ENCODE measurements around the gene RTL1. TPM values are rescaled to one million over a fixed set of nuclear protein-coding genes. Genes with fewer than 3 reads are reported as not detected.

Gene RTL1
- total and polyA plus RNA-seq, 2 of the 8 experiments (the other 6 are each of a cell fraction or from before 2014, with no cell fraction given), result not detected

DNA sequence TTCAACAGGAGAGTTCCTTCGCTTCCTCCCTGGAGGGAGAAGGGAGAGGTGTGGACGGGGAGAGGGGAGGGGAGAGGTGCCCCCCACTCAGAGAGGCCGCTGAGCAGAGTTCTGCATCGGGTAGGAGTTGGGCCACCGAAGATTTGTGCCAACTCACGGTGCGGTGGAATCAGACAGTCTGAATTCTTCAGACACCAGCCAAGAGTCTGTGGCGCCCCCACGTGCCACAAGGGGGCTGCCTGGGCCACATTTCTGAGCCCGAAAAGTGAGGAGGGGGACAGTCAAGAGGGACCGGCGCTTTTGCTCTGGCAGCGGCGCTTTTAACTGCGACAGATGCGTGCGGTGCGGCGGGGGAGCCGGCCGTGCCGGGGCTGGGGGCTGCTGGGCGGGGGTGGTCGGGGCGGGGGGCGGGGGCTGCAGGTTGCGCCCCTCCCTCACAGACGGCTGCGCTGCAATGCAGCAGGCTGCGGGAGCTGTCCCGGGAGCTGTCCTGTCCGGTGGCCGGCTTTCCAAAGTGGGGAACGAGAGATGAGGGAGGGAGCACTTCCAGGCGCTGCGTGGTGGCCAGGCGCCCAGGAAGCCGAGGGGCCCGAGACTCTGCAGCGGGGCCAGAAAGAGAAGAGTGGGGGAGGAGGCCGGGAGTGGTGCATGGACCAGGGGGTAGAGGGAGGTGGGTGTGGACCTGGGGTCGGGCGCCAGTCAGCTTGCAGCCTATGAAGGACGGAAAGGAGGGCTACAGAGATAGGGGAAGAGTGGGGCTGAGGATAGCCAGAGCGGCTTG is 975 bp upstream of the RTL1 start:
- H3K4me2 ChIP-seq (ENCODE audit: insufficient read depth in 1 of 2, low read depth in 2 of 2, low read length in 2 of 2), result peak overlapping the region; percentile 59 to 94
- no peak overlapping the region for H3K56ac ChIP-seq (replicated peaks; ENCODE audit: insufficient read length, low read depth, low read length)
- no peaks in the 10 kb centered on the region for H3K79me1 ChIP-seq (ENCODE audit: low read depth, low read length)
- H3K36me3 ChIP-seq (ENCODE audit: control insufficient read depth in 2 of 4, insufficient read depth in 4 of 4, low read length in 3 of 4), result no peaks in the 10 kb centered on the region
- H3K4me3 ChIP-seq (ENCODE audit: extremely low read depth in 1 of 4, insufficient read depth in 2 of 4, low read depth in 3 of 4, low read length in 4 of 4), result peak overlapping the region; percentile 28 to 68 (median 40)
- H2BK20ac ChIP-seq (ENCODE audit: low read length), result no peak overlapping the region
- no peak overlapping the region for H3K9ac ChIP-seq (replicated peaks in 1 of 4; ENCODE audit: extremely low read depth in 1 of 4, low read depth in 3 of 4, low read length in 3 of 4)
- DNase-seq (ENCODE audit: low read depth in 1 of 2, low spot score in 2 of 2) (peak in 1 of 2 experiments; percentile 84), FAIRE-seq (no peak)
- no peak overlapping the region for H4K5ac ChIP-seq (ENCODE audit: insufficient read length, low read depth, low read length)
- H3K27ac ChIP-seq (ENCODE audit: low read depth, low read length), result no peak overlapping the region
- peaks cover 0 to 25% (median 7%) of the 10 kb centered on the region in 4 experiments for H3K4me1 ChIP-seq (replicated peaks in 1 of 4; ENCODE audit: control insufficient read depth in 3 of 4, insufficient read depth in 4 of 4, low read length in 3 of 4)
- H3K9me3 ChIP-seq (ENCODE audit: insufficient read depth in 2 of 2, low read depth in 1 of 2, low read length in 1 of 2), result peaks cover 0 to 8% of the 10 kb centered on the region in 2 experiments; a peak in 1 of 4 replicates
- H3K79me2 ChIP-seq (ENCODE audit: control insufficient read depth in 1 of 2, insufficient read depth in 2 of 2, low read length in 2 of 2), result no peaks in the 10 kb centered on the region
- no peak overlapping the region for H2BK12ac ChIP-seq (ENCODE audit: low read depth, low read length)
- H4K91ac ChIP-seq (replicated peaks; ENCODE audit: insufficient read length, low read length), result no peak overlapping the region
- no peak overlapping the region for H3K14ac ChIP-seq (ENCODE audit: insufficient read length)
- ChIA-PET CTCF (ENCODE audit: partially characterized antibody) (interaction anchor here (0.6 to 3.4 kb wide), 11 partner anchors 13 to 1229 kb away, joined by 3 to 20 read pairs (median 4); no protein-coding TSS in a partner anchor), POLR2A (ENCODE audit: partially characterized antibody) (no interaction called here)
- H4K20me1 ChIP-seq (replicated peaks in 1 of 2; ENCODE audit: control insufficient read depth in 1 of 2, insufficient read depth in 2 of 2, low read length in 2 of 2), result no peaks in the 10 kb centered on the region
- peaks cover 3 to 32% (median 30%) of the 10 kb centered on the region in 4 experiments for H3K27me3 ChIP-seq (replicated peaks in 1 of 4; ENCODE audit: control insufficient read depth in 3 of 4, extremely low read depth in 1 of 4, insufficient read depth in 3 of 4, low read length in 3 of 4)
- H4K8ac ChIP-seq (ENCODE audit: extremely low read depth, insufficient read depth, low read length), result no peak overlapping the region
- no peak overlapping the region for H2BK120ac ChIP-seq (replicated peaks; ENCODE audit: low read depth, low read length)
- no peak overlapping the region for H2AFZ ChIP-seq (ENCODE audit: low read length)
- 0 out of 2 replicates have a peak overlapping the region, but pooled peaks have one; percentile 29 for H3K18ac ChIP-seq (ENCODE audit: extremely low read depth, low read length)
- H3K23me2 ChIP-seq (ENCODE audit: low read depth, low read length), result peaks cover 7% of the 10 kb centered on the region
- H3K4ac ChIP-seq (replicated peaks; ENCODE audit: insufficient read length, low read depth, low read length), result no peak overlapping the region
- no peak overlapping the region for H3K23ac ChIP-seq (ENCODE audit: insufficient read length)
- no peak overlapping the region for H2BK15ac ChIP-seq (ENCODE audit: low read length)
- H2AK5ac ChIP-seq (ENCODE audit: low read depth, low read length), result no peak overlapping the region
- no peak overlapping the region for H2BK5ac ChIP-seq (ENCODE audit: low read depth, low read length)
- WGBS, 2 experiments (ENCODE audit: extremely low coverage in 1 of 2, insufficient coverage in 1 of 2, insufficient read length in 1 of 2, insufficient replicate concordance in 2 of 2, low coverage in 1 of 2, low lambda C conversion rate in 2 of 2, missing lambda C conversion rate in 1 of 2), result 2% methylated on average over 9 of the region's 45 CpGs; no CpG with 5 or more reads in 1 of the 2 experiments
- TF ChIP-seq, protein P1, sequence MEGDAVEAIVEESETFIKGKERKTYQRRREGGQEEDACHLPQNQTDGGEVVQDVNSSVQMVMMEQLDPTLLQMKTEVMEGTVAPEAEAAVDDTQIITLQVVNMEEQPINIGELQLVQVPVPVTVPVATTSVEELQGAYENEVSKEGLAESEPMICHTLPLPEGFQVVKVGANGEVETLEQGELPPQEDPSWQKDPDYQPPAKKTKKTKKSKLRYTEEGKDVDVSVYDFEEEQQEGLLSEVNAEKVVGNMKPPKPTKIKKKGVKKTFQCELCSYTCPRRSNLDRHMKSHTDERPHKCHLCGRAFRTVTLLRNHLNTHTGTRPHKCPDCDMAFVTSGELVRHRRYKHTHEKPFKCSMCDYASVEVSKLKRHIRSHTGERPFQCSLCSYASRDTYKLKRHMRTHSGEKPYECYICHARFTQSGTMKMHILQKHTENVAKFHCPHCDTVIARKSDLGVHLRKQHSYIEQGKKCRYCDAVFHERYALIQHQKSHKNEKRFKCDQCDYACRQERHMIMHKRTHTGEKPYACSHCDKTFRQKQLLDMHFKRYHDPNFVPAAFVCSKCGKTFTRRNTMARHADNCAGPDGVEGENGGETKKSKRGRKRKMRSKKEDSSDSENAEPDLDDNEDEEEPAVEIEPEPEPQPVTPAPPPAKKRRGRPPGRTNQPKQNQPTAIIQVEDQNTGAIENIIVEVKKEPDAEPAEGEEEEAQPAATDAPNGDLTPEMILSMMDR (IDR thresholded peaks at IDR 0.05; ENCODE audit: control extremely low read depth in 1 of 3, insufficient read depth in 1 of 3, low read depth in 1 of 3, low read length in 3 of 3), result peak; percentile 67 to 78 (median 76)
- TF ChIP-seq ASH2L (IDR thresholded peaks at IDR 0.05; ENCODE audit: low read length), result peak; percentile 34
- TF ChIP-seq MAX (IDR thresholded peaks at IDR 0.05), result peak; percentile 45; the same call in 1 of the 2 replicates
- TF ChIP-seq RBBP5 (IDR thresholded peaks at IDR 0.05; ENCODE audit: borderline replicate concordance, low read depth, low read length), result no peak
- no peak for TF ChIP-seq CEBPB (IDR thresholded peaks at IDR 0.05; ENCODE audit: low read depth, low read length)
- TF ChIP-seq KDM4A (IDR thresholded peaks at IDR 0.05; ENCODE audit: low read depth, low read length, severe bottlenecking), result peak; percentile 56
- peak; percentile 55; the same call in 1 of the 2 replicates for TF ChIP-seq TEAD4 (IDR thresholded peaks at IDR 0.05; ENCODE audit: low read depth, low read length)
- TF ChIP-seq BACH1 (IDR thresholded peaks at IDR 0.05; ENCODE audit: low read length), result peak; percentile 75
- peak; percentile 72 to 77 for TF ChIP-seq RAD21 (IDR thresholded peaks at IDR 0.05 in 1 of 2, conservative IDR thresholded peaks at IDR 0.05 in 1 of 2; ENCODE audit: low read depth in 2 of 2, low read length in 2 of 2)

All from H1 (cell line).